Tongue (tissue), 2 donors: ENCODE results near the gene ATP8A2. TPM values are rescaled to one million over a fixed set of nuclear protein-coding genes. Genes with fewer than 3 reads are reported as not detected.
"Not testable (repeated sequence)": the region's sequence is repeated elsewhere in the genome, so short reads cannot be mapped to it uniquely, and the experiment has no call there.

ENCODE experiments used
- DNase-seq: peaks from one replicate; pipeline ENCODE4 v3.0.0-alpha.2; 2015
- total RNA-seq: library from RNA; depleted of rRNA; stranded (reverse); fragments of >200 nt; gene quantifications from one replicate; pipeline ENCODE4 v1.2.3, GENCODE V29; 2014

The ATP8A2 gene
- total RNA-seq, 1 donor from 2014 or later, result 1.8 TPM

- no peak for DNase-seq
Observed at GRCh38 chr13:25463496-25463895, 91.7 kb downstream of the ATP8A2 start.

DNA sequence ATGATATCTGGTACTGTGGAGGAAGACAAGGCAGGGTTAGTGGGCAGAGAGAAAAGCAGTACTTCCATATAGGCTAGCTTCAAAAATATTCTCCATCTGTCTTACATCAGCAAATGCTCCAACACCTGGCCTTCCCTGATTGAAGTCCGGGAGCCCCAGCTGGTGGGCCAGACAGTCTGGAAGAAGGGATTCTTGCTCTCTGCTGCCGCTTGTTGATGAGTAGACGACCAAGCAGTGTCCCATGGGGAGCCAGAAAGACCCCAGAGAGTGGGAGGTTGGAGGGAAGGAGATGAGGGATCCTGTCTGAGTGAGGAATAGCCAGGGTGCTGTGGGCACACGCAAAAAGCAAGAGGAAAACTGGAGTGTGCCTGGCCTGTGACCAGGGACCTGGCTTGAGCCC lies 95.1 kb downstream of the ATP8A2 start:
- peak; percentile 21 for DNase-seq

DNA sequence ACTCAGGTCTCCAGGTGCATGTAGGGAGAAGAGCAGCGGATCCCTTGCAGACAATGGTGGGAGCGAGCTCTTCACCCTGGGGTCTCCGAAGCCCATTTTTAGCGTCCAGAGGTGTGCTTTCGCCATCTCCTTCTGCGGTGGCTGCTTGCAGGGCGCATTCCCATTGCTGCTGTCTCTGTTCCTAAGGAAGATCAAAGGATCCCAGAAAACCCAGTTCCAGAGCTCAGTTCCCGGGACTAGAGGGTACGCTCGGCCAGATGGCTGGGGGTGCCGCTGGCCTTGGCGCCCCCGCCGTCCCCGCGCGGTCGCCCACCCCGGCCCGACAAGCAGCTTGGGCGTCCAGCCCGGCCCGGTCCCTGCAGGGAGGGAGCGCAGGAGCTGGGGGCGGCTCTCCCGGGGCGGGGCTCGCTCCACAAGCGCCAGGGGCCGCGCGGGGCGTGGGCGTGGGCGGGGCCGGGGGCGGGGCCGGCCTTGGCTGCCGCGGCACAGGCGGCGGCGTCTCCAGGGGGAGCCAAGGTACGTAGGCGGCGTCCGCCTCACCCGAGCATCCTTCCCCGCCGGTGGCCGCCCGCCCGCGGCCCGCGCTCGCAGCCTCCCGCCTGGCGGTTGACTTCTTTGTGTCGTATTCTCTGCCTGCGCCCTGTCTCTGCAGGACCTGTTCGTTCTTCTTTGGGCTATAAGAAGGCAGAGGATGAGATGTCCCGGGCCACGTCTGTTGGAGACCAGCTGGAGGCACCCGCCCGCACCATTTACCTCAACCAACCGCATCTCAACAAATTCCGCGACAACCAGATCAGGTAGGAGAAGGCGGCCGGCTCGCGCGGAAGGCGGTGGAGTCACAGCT lies 96.8 kb downstream of the ATP8A2 start:
- peak; percentile 56 for DNase-seq

DNA sequence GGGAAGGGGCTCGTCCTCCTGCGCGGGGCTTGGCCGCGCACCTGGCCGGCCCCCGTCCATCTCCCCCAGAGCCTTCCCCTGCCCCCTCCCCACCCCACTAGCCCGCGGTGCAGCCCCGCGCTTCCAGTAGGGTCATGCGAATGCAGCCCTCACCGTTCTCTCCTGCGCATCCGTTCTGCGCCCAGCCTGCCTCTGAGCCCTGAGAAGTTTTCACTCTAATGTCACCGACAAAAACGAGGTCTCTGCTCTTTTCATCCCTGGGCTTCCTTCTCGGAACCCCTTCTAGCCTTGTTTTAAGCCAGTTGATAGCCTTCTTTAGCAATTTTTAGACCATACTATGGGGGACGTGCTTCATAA lies 97.4 kb downstream of the ATP8A2 start:
- no peak for DNase-seq

GRCh38 chr13:25473864-25474263 lies 102.1 kb downstream of the ATP8A2 start:
- no peak for DNase-seq

DNA sequence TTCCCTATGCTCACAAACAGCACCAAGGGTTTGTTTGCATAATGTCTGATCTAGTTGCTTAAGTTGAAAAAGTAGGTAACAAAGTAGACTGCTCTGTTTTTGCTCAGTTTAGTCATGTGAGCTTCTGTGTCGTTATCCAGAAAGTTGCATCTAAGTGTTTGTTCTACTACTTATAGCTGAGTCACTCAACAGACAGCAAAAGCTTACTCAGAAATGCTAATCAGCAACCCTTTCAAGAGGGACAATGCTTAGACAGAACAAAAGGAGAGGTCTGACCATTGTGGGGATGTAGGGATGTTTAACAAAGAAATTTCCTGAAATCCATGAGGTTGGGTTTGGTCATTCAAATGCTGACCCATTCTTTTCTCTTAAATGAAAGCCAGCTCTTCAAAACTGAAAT lies 106.4 kb downstream of the ATP8A2 start:
- DNase-seq, result no peak

DNA sequence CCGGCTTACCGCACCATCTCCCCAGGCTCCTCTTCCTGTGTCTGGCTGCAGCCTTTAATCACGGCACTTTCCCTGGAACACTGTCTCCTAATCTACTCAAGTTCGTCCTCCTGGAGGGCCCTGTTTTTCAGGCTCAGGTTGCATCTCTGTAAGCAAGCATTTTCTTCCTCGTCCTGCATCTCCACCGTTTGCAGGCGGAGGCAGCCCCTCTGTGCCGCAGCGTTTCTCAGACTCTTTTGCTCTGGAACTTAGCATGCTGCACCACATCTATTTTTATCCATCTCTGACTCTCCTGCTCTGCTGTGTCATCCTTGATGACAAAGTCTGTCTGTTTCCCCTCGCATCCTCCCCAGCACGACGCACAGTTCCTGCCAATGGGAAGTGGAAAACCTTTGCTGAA lies 117.5 kb downstream of the ATP8A2 start:
- DNase-seq, result peak; percentile 6

GRCh38 chr13:25490236-25490635 lies 118.5 kb downstream of the ATP8A2 start:
- DNase-seq, result no peak

- DNase-seq, result no peak
Observed at GRCh38 chr13:25493931-25494640, 122.3 kb downstream of the ATP8A2 start.

GRCh38 chr13:25494698-25495411 lies 123.1 kb downstream of the ATP8A2 start:
- DNase-seq, result no peak

DNA sequence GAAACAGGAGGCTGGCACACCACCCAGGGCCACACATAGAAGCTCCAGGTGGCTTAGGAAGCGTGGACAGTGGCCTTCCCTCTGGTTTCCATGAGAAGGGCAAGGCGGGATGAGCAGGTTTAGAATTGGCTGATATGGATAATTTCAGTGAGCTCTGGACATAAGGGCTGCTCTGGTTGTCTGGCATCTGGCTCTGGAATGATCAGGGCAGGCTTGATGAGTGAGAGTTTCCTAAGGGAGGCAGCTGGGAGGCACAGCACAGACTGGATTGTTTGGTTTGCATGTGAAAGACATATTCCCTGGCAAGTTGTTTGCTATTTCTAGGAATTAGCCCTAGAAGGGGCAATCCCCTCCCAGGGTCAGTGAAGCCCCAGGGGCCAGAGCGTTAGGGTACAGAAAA lies 129.5 kb downstream of the ATP8A2 start:
- DNase-seq, result no peak

DNA sequence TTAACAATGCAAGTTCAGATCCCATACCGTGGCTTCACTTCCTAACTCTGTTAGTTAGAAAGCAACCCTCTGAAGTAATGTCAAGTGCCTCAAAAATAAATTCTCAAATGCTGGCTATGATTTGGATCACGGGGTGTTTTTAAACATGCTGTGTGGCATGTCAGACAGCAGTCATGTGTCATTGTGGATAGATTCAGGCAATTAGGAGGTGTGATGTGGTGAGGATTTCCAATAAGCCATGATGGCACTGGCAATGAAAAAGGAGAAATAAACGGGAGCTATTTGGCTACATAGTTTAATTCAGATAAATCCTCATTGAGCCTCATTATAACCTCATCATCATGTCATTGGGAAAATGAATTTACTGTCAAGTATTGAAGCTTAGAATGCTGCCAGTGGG lies 130.3 kb downstream of the ATP8A2 start:
- no peak for DNase-seq

- DNase-seq, result no peak
Observed at GRCh38 chr13:25502551-25502950, 130.8 kb downstream of the ATP8A2 start.

- DNase-seq, result no peak
Observed at GRCh38 chr13:25503856-25504255, 132.1 kb downstream of the ATP8A2 start.

- DNase-seq, result no peak
Observed at GRCh38 chr13:25507841-25508240, 136.1 kb downstream of the ATP8A2 start.

GRCh38 chr13:25513060-25513459 lies 141.3 kb downstream of the ATP8A2 start:
- not testable (repeated sequence) for DNase-seq

GRCh38 chr13:25518441-25518840 lies 146.7 kb downstream of the ATP8A2 start:
- no peak for DNase-seq

GRCh38 chr13:25525884-25526283 lies 154.1 kb downstream of the ATP8A2 start:
- DNase-seq, result no peak

DNA sequence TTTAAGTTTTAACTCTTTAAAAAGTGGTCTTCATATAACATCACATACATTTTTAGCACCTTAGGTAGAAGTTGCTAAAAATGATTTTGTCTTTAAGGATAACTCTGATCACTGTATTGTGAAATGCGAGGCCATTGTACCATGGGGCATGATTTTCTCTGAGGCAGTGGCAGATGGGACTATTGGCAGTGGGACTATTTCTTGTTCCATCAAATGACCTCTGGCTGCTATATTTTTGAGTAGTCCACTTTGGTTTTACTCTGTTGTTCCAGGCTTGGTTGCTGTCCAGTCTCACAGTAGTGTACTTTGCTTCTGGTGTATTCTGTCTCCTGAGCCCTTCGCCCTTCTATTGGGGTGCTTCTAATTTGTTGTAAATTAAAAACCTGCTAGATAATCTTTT lies 156.5 kb downstream of the ATP8A2 start:
- no peak for DNase-seq

GRCh38 chr13:25529425-25529824 lies 157.7 kb downstream of the ATP8A2 start:
- DNase-seq, result no peak

DNA sequence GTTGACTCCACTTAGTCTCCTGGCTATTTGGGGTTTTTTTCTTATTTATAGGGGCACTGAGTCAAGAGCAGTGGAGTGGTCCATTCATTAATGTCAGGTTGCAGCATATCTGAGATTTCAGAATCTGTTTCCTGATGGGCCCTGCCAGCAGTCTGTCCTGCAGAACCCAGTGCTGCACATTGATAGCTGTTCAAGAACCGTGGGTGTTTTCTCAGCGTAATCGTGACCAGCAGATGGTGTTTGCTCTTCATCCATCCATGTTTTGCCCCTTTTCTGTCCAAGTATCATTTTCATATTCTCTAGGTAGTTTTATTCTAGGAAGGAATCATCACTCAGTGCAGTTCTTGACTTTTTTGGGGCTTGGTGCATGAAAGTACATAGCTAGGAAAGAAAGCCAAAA lies 166.5 kb downstream of the ATP8A2 start:
- DNase-seq, result no peak

DNA sequence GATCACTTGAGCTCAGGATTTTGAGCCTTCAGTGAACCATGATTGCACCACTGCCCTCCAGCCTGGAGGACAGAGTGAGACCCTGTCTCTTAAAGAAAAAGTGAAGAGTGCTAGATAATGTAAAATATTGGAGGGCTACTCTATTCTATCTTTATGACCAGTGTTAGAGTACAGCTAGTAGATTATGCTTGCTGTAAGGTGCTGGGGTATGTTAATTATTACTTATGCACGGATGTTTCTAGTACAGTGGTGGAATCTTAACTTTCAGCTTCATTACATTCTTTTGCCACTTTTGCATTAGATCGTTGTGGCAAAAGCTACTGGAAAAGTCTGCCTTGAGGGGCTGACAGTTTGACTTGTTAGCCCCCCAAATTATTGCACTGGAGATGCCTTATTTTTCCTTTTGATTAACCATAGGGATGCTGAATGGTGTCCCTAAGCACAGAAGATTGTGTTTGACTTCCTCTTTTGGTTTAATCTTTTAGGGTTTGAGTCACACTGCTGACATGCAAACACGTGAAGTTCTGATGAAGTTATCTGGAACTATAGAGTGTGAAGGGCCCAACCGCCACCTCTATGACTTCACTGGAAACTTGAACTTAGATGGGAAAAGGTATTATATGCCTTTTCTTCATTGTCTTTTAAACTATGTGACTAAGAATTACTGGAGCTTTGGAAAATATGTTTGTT lies 169.8 kb downstream of the ATP8A2 start:
- DNase-seq, result no peak

- not testable (repeated sequence) for DNase-seq
Observed at GRCh38 chr13:25548991-25549390, 177.2 kb downstream of the ATP8A2 start.
